AG09309 (cell line): Measurements from ENCODE around the gene NAA20.

Experiments used
- DNase-seq: peaks from one replicate; pipeline ENCODE4 v3.0.0-alpha.2; 2010; ENCODE audit warnings: low read depth
- H3K4me3 ChIP-seq: 2 replicates; pipeline ENCODE4 v1.5.1; 2011; ENCODE audit warnings: mild to moderate bottlenecking, low read depth, low read length, moderate library complexity; ENCODE audit not compliant: control insufficient read depth
- TF ChIP-seq, protein P1 (sequence below): IDR thresholded peaks from 2 replicates; pipeline ENCODE4 v1.5.1; 2011; ENCODE audit warnings: mild to moderate bottlenecking, low read depth, low read length, inconsistent platforms; ENCODE audit not compliant: insufficient read depth, control insufficient read depth; ENCODE audit errors: missing control alignments

NAA20 gene

DNA sequence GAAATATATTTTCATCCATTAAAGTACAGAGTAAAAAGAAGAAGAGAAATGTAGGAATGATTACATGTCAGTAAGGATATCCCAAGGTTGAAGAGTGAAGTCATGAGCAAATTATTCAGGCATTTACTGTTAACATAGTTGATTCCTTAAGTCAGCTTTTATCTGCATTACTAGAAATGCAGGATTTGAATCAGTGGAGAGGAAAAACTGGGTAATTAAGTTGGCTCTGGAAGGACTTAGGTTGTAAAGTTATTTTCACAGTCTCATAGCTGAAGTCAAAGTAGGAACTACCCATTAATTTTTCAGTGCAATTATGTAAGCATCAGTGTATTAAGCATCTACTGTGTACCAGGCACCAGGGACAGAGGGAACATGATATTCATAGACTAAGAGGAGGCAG, 7.8 kb downstream of the NAA20 start:
- no peak overlapping the region for H3K4me3 ChIP-seq
- TF ChIP-seq, protein P1, sequence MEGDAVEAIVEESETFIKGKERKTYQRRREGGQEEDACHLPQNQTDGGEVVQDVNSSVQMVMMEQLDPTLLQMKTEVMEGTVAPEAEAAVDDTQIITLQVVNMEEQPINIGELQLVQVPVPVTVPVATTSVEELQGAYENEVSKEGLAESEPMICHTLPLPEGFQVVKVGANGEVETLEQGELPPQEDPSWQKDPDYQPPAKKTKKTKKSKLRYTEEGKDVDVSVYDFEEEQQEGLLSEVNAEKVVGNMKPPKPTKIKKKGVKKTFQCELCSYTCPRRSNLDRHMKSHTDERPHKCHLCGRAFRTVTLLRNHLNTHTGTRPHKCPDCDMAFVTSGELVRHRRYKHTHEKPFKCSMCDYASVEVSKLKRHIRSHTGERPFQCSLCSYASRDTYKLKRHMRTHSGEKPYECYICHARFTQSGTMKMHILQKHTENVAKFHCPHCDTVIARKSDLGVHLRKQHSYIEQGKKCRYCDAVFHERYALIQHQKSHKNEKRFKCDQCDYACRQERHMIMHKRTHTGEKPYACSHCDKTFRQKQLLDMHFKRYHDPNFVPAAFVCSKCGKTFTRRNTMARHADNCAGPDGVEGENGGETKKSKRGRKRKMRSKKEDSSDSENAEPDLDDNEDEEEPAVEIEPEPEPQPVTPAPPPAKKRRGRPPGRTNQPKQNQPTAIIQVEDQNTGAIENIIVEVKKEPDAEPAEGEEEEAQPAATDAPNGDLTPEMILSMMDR: no peak
- no peak for DNase-seq

- no peak for DNase-seq
- H3K4me3 ChIP-seq: no peak overlapping the region
- TF ChIP-seq, protein P1: no peak
These were observed 10.1 kb downstream of the NAA20 start for GRCh38 chr20:20027284-20027683.

- no peak overlapping the region for H3K4me3 ChIP-seq
- DNase-seq: no peak
- TF ChIP-seq, protein P1: no peak
These were observed 14.6 kb downstream of the NAA20 start for GRCh38 chr20:20031790-20032189.

DNA sequence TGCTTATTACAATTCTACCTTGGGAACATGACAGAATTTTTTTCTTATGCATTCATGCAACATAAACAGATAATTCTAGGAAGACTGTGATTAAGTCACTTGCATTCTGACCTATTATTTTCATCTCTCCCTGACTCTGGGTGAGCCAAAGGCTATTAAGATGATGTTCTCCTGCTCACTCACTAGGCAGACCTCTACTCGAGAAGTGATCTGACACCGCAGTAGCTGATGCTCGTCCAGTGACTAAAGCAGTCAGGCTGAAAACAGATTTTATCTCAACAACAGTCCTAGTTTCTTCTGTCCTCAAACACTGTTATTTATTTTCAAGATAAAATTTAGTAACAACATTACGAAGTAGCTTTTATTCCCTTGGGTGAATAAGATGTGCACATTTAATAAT, 17.3 kb downstream of the NAA20 start:
- no peak overlapping the region for H3K4me3 ChIP-seq
- DNase-seq: no peak
- TF ChIP-seq, protein P1: no peak

DNA sequence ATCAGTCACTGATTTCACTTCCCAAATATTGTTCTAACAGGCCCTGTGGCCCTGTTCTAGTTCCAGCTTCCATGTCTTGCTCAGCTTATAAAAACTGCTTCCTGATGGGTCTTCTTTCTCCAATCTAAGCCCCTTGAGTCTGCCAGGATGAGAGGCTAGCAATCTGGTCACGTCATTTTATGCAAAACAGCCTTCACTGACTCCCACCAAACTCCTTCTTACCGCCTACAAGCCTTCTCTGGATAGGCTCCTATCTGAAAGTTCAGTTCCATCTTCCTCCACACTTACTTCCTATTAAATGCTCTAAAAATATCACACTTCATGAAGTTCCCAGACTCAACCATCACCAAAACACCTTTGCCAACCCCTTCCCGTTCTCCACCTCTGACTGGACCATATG, 19.6 kb downstream of the NAA20 start:
- TF ChIP-seq, protein P1: no peak
- H3K4me3 ChIP-seq: no peak overlapping the region
- DNase-seq: no peak

- TF ChIP-seq, protein P1: no peak
- no peak overlapping the region for H3K4me3 ChIP-seq
- peak; percentile 34 for DNase-seq
These were observed 20.8 kb downstream of the NAA20 start for GRCh38 chr20:20037960-20038359.

DNA sequence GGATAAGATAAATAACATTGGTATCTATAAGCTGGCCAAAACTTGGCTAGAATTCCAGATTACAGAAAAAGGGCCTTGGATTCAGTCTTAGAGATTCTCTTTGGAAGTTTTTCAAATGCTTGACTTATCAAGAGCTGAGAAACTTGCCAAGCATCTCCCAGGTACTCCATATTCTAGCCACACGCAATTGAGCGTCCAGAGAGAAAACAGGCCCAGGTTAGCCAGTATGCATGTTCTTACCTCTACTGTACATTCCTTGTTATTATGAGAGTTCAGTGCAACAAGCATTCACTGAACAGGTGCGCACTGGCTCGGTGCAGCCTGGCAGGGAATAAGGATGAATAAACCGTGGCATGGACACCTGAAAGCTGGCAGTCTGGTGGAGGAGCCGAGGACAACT, 21.4 kb downstream of the NAA20 start:
- no peak for DNase-seq
- TF ChIP-seq, protein P1: no peak
- H3K4me3 ChIP-seq: no peak overlapping the region
